T-helper 17 cell (primary cell): ENCODE measurements around the gene TPBG. TPM values are rescaled to one million over a fixed set of nuclear protein-coding genes. Genes with fewer than 3 reads are reported as not detected.
"Not testable (repeated sequence)": the region's sequence is repeated elsewhere in the genome, so short reads cannot be mapped to it uniquely, and the experiment has no call there.

ENCODE experiments used
- ATAC-seq: fragments of 150-1000 bp; cut with Tn5 transposase; 2 replicates; pipeline ENCODE4 v1.10.0; 2021; ENCODE audit warnings: mild to moderate bottlenecking, moderate library complexity
- DNase-seq, 3 donors: peaks; one replicate each; pipeline versions ENCODE4 v3.0.0 to v3.0.0-alpha.2; 2020 to 2021
- H3K9me3 ChIP-seq: one replicate; pipeline ENCODE4 v1.7.0; 2013; ENCODE audit warnings: low read length, mild to moderate bottlenecking; ENCODE audit not compliant: control insufficient read depth, poor library complexity, severe bottlenecking
- H3K27ac Mint-ChIP-seq: one replicate; pipeline ENCODE4 v1.8.0; 2022; ENCODE audit warnings: mild to moderate bottlenecking, moderate library complexity, mixed read lengths
- H3K27me3 Mint-ChIP-seq: one replicate; pipeline ENCODE4 v1.8.0; 2022; ENCODE audit warnings: mixed read lengths
- H3K36me3 Mint-ChIP-seq: one replicate; pipeline ENCODE4 v1.8.0; 2022; ENCODE audit warnings: low read depth, mixed read lengths
- H3K4me1 Mint-ChIP-seq: one replicate; pipeline ENCODE4 v1.8.0; 2022; ENCODE audit warnings: mild to moderate bottlenecking, mixed read lengths
- H3K4me3 Mint-ChIP-seq: one replicate; pipeline ENCODE4 v1.8.0; 2022; ENCODE audit warnings: mild to moderate bottlenecking, moderate library complexity, mixed read lengths
- total RNA-seq, 4 donors: library from RNA in 2 of 4; stranded (reverse) in 2 of 4; gene quantifications; one replicate each; pipeline ENCODE4 v1.2.3 and lab custom pipeline; 2022 to 2026

TPBG gene
- total RNA-seq, 2 donors from 2014 or later = 0.89 to 2.5 TPM

- H3K27me3 Mint-ChIP-seq = no peaks in the 10 kb centered on the region
- no peaks in the 10 kb centered on the region for H3K9me3 ChIP-seq
- H3K4me3 Mint-ChIP-seq = no peak overlapping the region
- no peaks in the 10 kb centered on the region for H3K36me3 Mint-ChIP-seq
- no peak for ATAC-seq
- H3K4me1 Mint-ChIP-seq = peaks cover 9% of the 10 kb centered on the region
- H3K27ac Mint-ChIP-seq = no peak overlapping the region
- DNase-seq = no peak
Observed at GRCh38 chr6:82385546-82385945, 21.9 kb downstream of the TPBG start.

- Mint-ChIP-seq H3K27me3 (no peaks in the 10 kb centered on the region), H3K36me3 (no peaks in the 10 kb centered on the region), H3K4me3 (no peak overlapping the region), H3K27ac (no peak overlapping the region), H3K4me1 (peaks cover 9% of the 10 kb centered on the region)
- no peaks in the 10 kb centered on the region for H3K9me3 ChIP-seq
- DNase-seq (no peak), ATAC-seq (no peak)
Observed at GRCh38 chr6:82385961-82386360, 22.3 kb downstream of the TPBG start.

- H3K27me3 Mint-ChIP-seq, H3K36me3 Mint-ChIP-seq, H3K4me1 Mint-ChIP-seq, H3K4me3 Mint-ChIP-seq, ATAC-seq, H3K27ac Mint-ChIP-seq, H3K9me3 ChIP-seq, DNase-seq: not testable (repeated sequence)
Observed at GRCh38 chr6:82394770-82395169, 31.2 kb downstream of the TPBG start.

- DNase-seq (no peak), ATAC-seq (no peak)
- Mint-ChIP-seq H3K27me3 (no peaks in the 10 kb centered on the region), H3K4me1 (no peaks in the 10 kb centered on the region), H3K4me3 (no peak overlapping the region), H3K36me3 (no peaks in the 10 kb centered on the region), H3K27ac (no peak overlapping the region)
- H3K9me3 ChIP-seq = no peaks in the 10 kb centered on the region
Observed at GRCh38 chr6:82396964-82397751, 33.5 kb downstream of the TPBG start.

- no peak overlapping the region for H3K27ac Mint-ChIP-seq
- no peaks in the 10 kb centered on the region for H3K27me3 Mint-ChIP-seq
- no peak overlapping the region for H3K4me3 Mint-ChIP-seq
- no peaks in the 10 kb centered on the region for H3K9me3 ChIP-seq
- H3K36me3 Mint-ChIP-seq = no peaks in the 10 kb centered on the region
- ATAC-seq (no peak), DNase-seq (no peak)
- H3K4me1 Mint-ChIP-seq = no peaks in the 10 kb centered on the region
Observed at GRCh38 chr6:82397962-82398692, 34.5 kb downstream of the TPBG start.

- Mint-ChIP-seq H3K4me3 (no peak overlapping the region), H3K36me3 (peaks cover 2% of the 10 kb centered on the region), H3K27ac (no peak overlapping the region), H3K27me3 (peaks cover 4% of the 10 kb centered on the region), H3K4me1 (no peaks in the 10 kb centered on the region)
- no peak for ATAC-seq
- no peaks in the 10 kb centered on the region for H3K9me3 ChIP-seq
- DNase-seq = no peak
Observed at GRCh38 chr6:82408952-82409431, 45.4 kb downstream of the TPBG start.

- Mint-ChIP-seq H3K4me1 (no peaks in the 10 kb centered on the region), H3K36me3 (peaks cover 2% of the 10 kb centered on the region), H3K27me3 (peaks cover 4% of the 10 kb centered on the region), H3K27ac (no peak overlapping the region), H3K4me3 (no peak overlapping the region)
- no peak for ATAC-seq
- H3K9me3 ChIP-seq = no peaks in the 10 kb centered on the region
- no peak for DNase-seq
Observed at GRCh38 chr6:82410151-82410648, 46.6 kb downstream of the TPBG start.

GRCh38 chr6:82413868-82414267 is 50.3 kb downstream of the TPBG start:
- H3K4me3 Mint-ChIP-seq = no peak overlapping the region
- no peaks in the 10 kb centered on the region for H3K9me3 ChIP-seq
- ATAC-seq = no peak
- H3K4me1 Mint-ChIP-seq = no peaks in the 10 kb centered on the region
- H3K27me3 Mint-ChIP-seq = no peaks in the 10 kb centered on the region
- H3K27ac Mint-ChIP-seq = no peak overlapping the region
- DNase-seq = no peak
- H3K36me3 Mint-ChIP-seq = peaks cover 2% of the 10 kb centered on the region

- no peaks in the 10 kb centered on the region for H3K9me3 ChIP-seq
- ATAC-seq (no peak), DNase-seq (no peak)
- Mint-ChIP-seq H3K36me3 (no peaks in the 10 kb centered on the region), H3K4me1 (no peaks in the 10 kb centered on the region), H3K4me3 (no peak overlapping the region), H3K27me3 (no peaks in the 10 kb centered on the region), H3K27ac (no peak overlapping the region)
Observed at GRCh38 chr6:82415820-82416219, 52.2 kb downstream of the TPBG start.

- H3K4me3 Mint-ChIP-seq = no peak overlapping the region
- H3K27me3 Mint-ChIP-seq = no peaks in the 10 kb centered on the region
- DNase-seq = no peak
- no peak overlapping the region for H3K27ac Mint-ChIP-seq
- ATAC-seq = no peak
- no peaks in the 10 kb centered on the region for H3K9me3 ChIP-seq
- no peaks in the 10 kb centered on the region for H3K36me3 Mint-ChIP-seq
- H3K4me1 Mint-ChIP-seq = no peaks in the 10 kb centered on the region
Observed at GRCh38 chr6:82416346-82416745, 52.7 kb downstream of the TPBG start.

Other genes starting within 250 kb of the TPBG start
- gene IBTK, start 116.1 kb upstream of the TPBG start, total RNA-seq = 10 to 100 TPM; 20.3 to 22.2 TPM